Liver (tissue), 9 donors: Measurements from ENCODE around the gene CHMP1A. TPM values are rescaled to one million over a fixed set of nuclear protein-coding genes. Genes with fewer than 3 reads are reported as not detected.

Source experiments
- DNase-seq: peaks from one replicate; pipeline ENCODE4 v3.0.0-alpha.2; 2017; ENCODE audit warnings: low spot score
- H3K27ac ChIP-seq, 2 donors: one replicate each; pipeline ENCODE4 v1.7.0; 2013; ENCODE audit warnings: inconsistent platforms in 2 of 2, low read length in 2 of 2, control low read depth in 1 of 2, low read depth in 1 of 2, mild to moderate bottlenecking in 1 of 2
- H3K27me3 ChIP-seq, 4 donors: one replicate each; pipeline versions ENCODE4 v1.6.1 to v1.7.0; 2013; ENCODE audit warnings: low read length in 3 of 4, inconsistent platforms in 1 of 4, mild to moderate bottlenecking in 1 of 4, moderate library complexity in 1 of 4; ENCODE audit not compliant: control insufficient read depth in 4 of 4, insufficient read depth in 4 of 4
- H3K36me3 ChIP-seq, 4 donors: one replicate each; pipeline versions ENCODE4 v1.6.1 to v1.7.0; 2013; ENCODE audit warnings: low read length in 3 of 4, mild to moderate bottlenecking in 3 of 4, low read depth in 1 of 4, moderate library complexity in 1 of 4; ENCODE audit not compliant: control insufficient read depth in 4 of 4, insufficient read depth in 3 of 4
- H3K4me1 ChIP-seq, 4 donors: one replicate each; pipeline versions ENCODE4 v1.6.1 to v1.7.0; 2013; ENCODE audit warnings: low read length in 3 of 4, mild to moderate bottlenecking in 3 of 4, moderate library complexity in 1 of 4; ENCODE audit not compliant: control insufficient read depth in 4 of 4, insufficient read depth in 4 of 4
- H3K4me3 ChIP-seq, 3 donors: one replicate each; pipeline versions ENCODE4 v1.6.1 to v1.7.0; 2013; ENCODE audit warnings: low read length in 3 of 3, control low read depth in 1 of 3, low read depth in 1 of 3, mild to moderate bottlenecking in 1 of 3
- H3K9ac ChIP-seq, 2 donors: one replicate each; pipeline ENCODE4 v1.7.0; 2013; ENCODE audit warnings: low read length in 2 of 2, mild to moderate bottlenecking in 2 of 2, moderate library complexity in 2 of 2, control low read depth in 1 of 2, low read depth in 1 of 2
- H3K9me3 ChIP-seq, 4 donors: one replicate each; pipeline versions ENCODE4 v1.6.1 to v1.7.0; 2013; ENCODE audit warnings: low read length in 3 of 4; ENCODE audit not compliant: control insufficient read depth in 4 of 4
- ATF3 ChIP-seq: IDR thresholded peaks from 2 replicates; pipeline ENCODE4 v1.6.1; 2016; ENCODE audit warnings: antibody characterized with exemption
- CTCF ChIP-seq: fragments of 150-350 bp; IDR thresholded peaks from 2 replicates; pipeline ENCODE4 v1.5.1; 2017; ENCODE audit warnings: improper control_type of control experiment, low read depth, low read length; ENCODE audit not compliant: missing input control
- EGR1 ChIP-seq, 2 donors: IDR thresholded peaks; 2 replicates each; pipeline ENCODE4 v1.6.1; 2016 to 2018; ENCODE audit warnings: antibody characterized with exemption in 2 of 2, low read depth in 2 of 2
- FOXA1 ChIP-seq: IDR thresholded peaks from 2 replicates; pipeline ENCODE4 v1.6.1; 2016; ENCODE audit warnings: antibody characterized with exemption
- FOXA2 ChIP-seq: IDR thresholded peaks from 2 replicates; pipeline ENCODE4 v1.6.1; 2016; ENCODE audit warnings: antibody characterized with exemption
- GABPA ChIP-seq, 2 donors: IDR thresholded peaks in 1 of 2; conservative IDR thresholded peaks in 1 of 2; 2 replicates each; pipeline ENCODE4 v1.6.1; 2016; ENCODE audit warnings: antibody characterized with exemption in 2 of 2, mild to moderate bottlenecking in 1 of 2, moderate library complexity in 1 of 2
- HNF4A ChIP-seq, 2 donors: conservative IDR thresholded peaks; 2 replicates each; pipeline ENCODE4 v1.6.1; 2016; ENCODE audit warnings: antibody characterized with exemption in 2 of 2, mild to moderate bottlenecking in 2 of 2
- HNF4G ChIP-seq: IDR thresholded peaks from 2 replicates; pipeline ENCODE4 v1.6.1; 2016; ENCODE audit warnings: antibody characterized with exemption
- JUND ChIP-seq, 2 donors: IDR thresholded peaks; 2 replicates each; pipeline ENCODE4 v1.6.1; 2016; ENCODE audit warnings: antibody characterized with exemption in 2 of 2
- MAX ChIP-seq: IDR thresholded peaks from 2 replicates; pipeline ENCODE4 v1.6.1; 2016; ENCODE audit warnings: antibody characterized with exemption
- NR2F2 ChIP-seq: IDR thresholded peaks from 2 replicates; pipeline ENCODE4 v1.6.1; 2016; ENCODE audit warnings: antibody characterized with exemption
- RAD21 ChIP-seq, 2 donors: IDR thresholded peaks; 2 replicates each; pipeline ENCODE4 v1.6.1; 2016; ENCODE audit warnings: antibody characterized with exemption in 2 of 2, mild to moderate bottlenecking in 2 of 2
- REST ChIP-seq: IDR thresholded peaks from 2 replicates; pipeline ENCODE4 v1.6.1; 2016; ENCODE audit warnings: antibody characterized with exemption, mild to moderate bottlenecking
- RXRA ChIP-seq, 2 donors: IDR thresholded peaks; 2 replicates each; pipeline ENCODE4 v1.6.1; 2017 to 2018; ENCODE audit warnings: antibody characterized with exemption in 2 of 2, mild to moderate bottlenecking in 1 of 2
- SP1 ChIP-seq: IDR thresholded peaks from 2 replicates; pipeline ENCODE4 v1.6.1; 2018; ENCODE audit warnings: antibody characterized with exemption, mild to moderate bottlenecking
- TAF1 ChIP-seq: conservative IDR thresholded peaks from 2 replicates; pipeline ENCODE4 v1.6.1; 2016; ENCODE audit warnings: antibody characterized with exemption, mild to moderate bottlenecking
- YY1 ChIP-seq: IDR thresholded peaks from 2 replicates; pipeline ENCODE4 v1.6.1; 2016; ENCODE audit warnings: antibody characterized with exemption, mild to moderate bottlenecking
- ZBTB33 ChIP-seq: IDR thresholded peaks from 2 replicates; pipeline ENCODE4 v1.6.1; 2016; ENCODE audit warnings: antibody characterized with exemption
- WGBS: extraction: QIAGEN DNeasy Blood & Tissue Kit; methylation state at CpG from one replicate; pipeline ENCODE4 v1.1.7; 2013; 5-methylcytosine and 5-hydroxymethylcytosine counted together
- polyA plus RNA-seq, 2 donors: library from polyadenylated mRNA; stranded (reverse) in 1 of 2; unstranded in 1 of 2; fragments of 200-250 nt in 1 of 2; fragments of >200 nt in 1 of 2; fragmentation: Nextera tagmentation in 1 of 2; extraction: Ambion mirVana in 1 of 2; gene quantifications; one replicate each; pipeline versions ENCODE4 v1.2.1 to v1.2.3, GENCODE V29; 2013 to 2015
- total RNA-seq, 2 donors: library from RNA; depleted of rRNA; stranded (reverse); fragments of >200 nt; gene quantifications; one replicate each; pipeline ENCODE4 v1.2.3, GENCODE V29; 2014
- donor health status: healthy.
- donor health status: healthy.
- donor health status: healthy.
- donor health status: healthy.
- donor health status: healthy.

Gene CHMP1A
- total and polyA plus RNA-seq, 4 donors: 25.7 to 36.7 (median 32.3) TPM

- peaks cover 14 to 41% (median 23%) of the 10 kb centered on the region in 4 donors for H3K36me3 ChIP-seq
- no peak overlapping the region for H3K4me3 ChIP-seq
- no peaks in the 10 kb centered on the region for H3K9me3 ChIP-seq
- DNase-seq: no peak
- H3K9ac ChIP-seq: no peak overlapping the region
- WGBS: 90% methylated on average over 32 of the region's 32 CpGs
- no peaks in the 10 kb centered on the region for H3K27me3 ChIP-seq
- H3K27ac ChIP-seq: no peak overlapping the region
- H3K4me1 ChIP-seq: peaks cover 0 to 11% (median 2%) of the 10 kb centered on the region in 4 donors
- no peak for TF ChIP-seq CTCF
- no peak for TF ChIP-seq YY1
- TF ChIP-seq FOXA1: no peak
Measured at GRCh38 chr16:89693931-89694783, 36.6 kb upstream of the CHMP1A start.

- no peaks in the 10 kb centered on the region for H3K9me3 ChIP-seq
- H3K4me3 ChIP-seq: no peak overlapping the region
- no peaks in the 10 kb centered on the region for H3K27me3 ChIP-seq
- TF ChIP-seq HNF4A (conservative IDR thresholded peaks at IDR 0.05) (no peak), CTCF (no peak), RAD21 (IDR thresholded peaks at IDR 0.05) (no peak), TAF1 (no peak), REST (no peak), ZBTB33 (no peak), ATF3 (no peak), NR2F2 (no peak), YY1 (no peak), JUND (IDR thresholded peaks at IDR 0.05) (no peak), MAX (no peak), RXRA (IDR thresholded peaks at IDR 0.05) (no peak), FOXA2 (no peak), EGR1 (IDR thresholded peaks at IDR 0.05; ENCODE audit: low read depth in 2 of 2) (no peak), FOXA1 (no peak), HNF4G (no peak), SP1 (no peak), GABPA (IDR thresholded peaks at IDR 0.05 in 1 of 2, conservative IDR thresholded peaks at IDR 0.05 in 1 of 2) (no peak)
- peaks cover 0 to 14% (median 4%) of the 10 kb centered on the region in 4 donors for H3K4me1 ChIP-seq
- DNase-seq: no peak
- peaks cover 14 to 41% (median 24%) of the 10 kb centered on the region in 4 donors for H3K36me3 ChIP-seq
- no peak overlapping the region for H3K27ac ChIP-seq
- H3K9ac ChIP-seq: no peak overlapping the region
- WGBS: 93% methylated on average over 11 of the region's 11 CpGs
Measured at GRCh38 chr16:89693289-89693731, 35.8 kb upstream of the CHMP1A start.
